ENCODE results near the gene UBR2.

GRCh38 chr6:42693725-42694323 lies 130.0 kb downstream of the UBR2 start:
- no peak for TF ChIP-seq NR2F6 (CRISPR knock-in tag; IDR thresholded peaks at IDR 0.05)
- TF ChIP-seq RNF2 (IDR thresholded peaks at IDR 0.05) = no peak
- TF ChIP-seq POLR2AphosphoS5 (IDR thresholded peaks at IDR 0.05; ENCODE audit: control insufficient read depth, insufficient read depth, low read depth, low read length) = no peak
- TF ChIP-seq BHLHE40 (IDR thresholded peaks at IDR 0.05; ENCODE audit: low read length) = no peak
